ENCODE results near the gene DCC.

DNA sequence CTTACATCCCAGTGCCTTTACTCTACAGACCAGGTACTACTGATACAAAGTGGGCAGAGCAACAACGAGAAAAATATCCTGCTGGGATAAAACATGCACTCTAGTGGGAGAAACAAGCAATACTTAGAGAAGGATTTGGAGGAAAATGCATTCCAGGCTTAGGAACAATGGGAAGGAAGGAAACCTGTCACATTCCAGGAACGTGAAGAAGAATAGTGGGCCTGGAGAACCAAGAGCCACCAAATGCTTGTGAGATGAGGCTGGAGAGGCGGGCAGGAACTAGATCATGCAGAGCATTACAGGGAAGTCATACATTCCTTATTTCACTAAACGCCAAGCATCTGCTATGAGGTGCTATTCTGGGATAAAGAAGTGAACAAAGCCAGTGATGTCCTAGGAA is 342.3 kb downstream of the DCC start:
- TF ChIP-seq, protein P1, sequence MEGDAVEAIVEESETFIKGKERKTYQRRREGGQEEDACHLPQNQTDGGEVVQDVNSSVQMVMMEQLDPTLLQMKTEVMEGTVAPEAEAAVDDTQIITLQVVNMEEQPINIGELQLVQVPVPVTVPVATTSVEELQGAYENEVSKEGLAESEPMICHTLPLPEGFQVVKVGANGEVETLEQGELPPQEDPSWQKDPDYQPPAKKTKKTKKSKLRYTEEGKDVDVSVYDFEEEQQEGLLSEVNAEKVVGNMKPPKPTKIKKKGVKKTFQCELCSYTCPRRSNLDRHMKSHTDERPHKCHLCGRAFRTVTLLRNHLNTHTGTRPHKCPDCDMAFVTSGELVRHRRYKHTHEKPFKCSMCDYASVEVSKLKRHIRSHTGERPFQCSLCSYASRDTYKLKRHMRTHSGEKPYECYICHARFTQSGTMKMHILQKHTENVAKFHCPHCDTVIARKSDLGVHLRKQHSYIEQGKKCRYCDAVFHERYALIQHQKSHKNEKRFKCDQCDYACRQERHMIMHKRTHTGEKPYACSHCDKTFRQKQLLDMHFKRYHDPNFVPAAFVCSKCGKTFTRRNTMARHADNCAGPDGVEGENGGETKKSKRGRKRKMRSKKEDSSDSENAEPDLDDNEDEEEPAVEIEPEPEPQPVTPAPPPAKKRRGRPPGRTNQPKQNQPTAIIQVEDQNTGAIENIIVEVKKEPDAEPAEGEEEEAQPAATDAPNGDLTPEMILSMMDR (IDR thresholded peaks at IDR 0.05): no peak
- TF ChIP-seq POLR2A (IDR thresholded peaks at IDR 0.05): no peak
